Measurements from ENCODE around the gene ALG14. TPM values are rescaled to one million over a fixed set of nuclear protein-coding genes. Genes with fewer than 3 reads are reported as not detected.

The ALG14 gene
- total and polyA plus RNA-seq, 2 donors from 2014 or later: 8.6 to 11.3 TPM

DNA sequence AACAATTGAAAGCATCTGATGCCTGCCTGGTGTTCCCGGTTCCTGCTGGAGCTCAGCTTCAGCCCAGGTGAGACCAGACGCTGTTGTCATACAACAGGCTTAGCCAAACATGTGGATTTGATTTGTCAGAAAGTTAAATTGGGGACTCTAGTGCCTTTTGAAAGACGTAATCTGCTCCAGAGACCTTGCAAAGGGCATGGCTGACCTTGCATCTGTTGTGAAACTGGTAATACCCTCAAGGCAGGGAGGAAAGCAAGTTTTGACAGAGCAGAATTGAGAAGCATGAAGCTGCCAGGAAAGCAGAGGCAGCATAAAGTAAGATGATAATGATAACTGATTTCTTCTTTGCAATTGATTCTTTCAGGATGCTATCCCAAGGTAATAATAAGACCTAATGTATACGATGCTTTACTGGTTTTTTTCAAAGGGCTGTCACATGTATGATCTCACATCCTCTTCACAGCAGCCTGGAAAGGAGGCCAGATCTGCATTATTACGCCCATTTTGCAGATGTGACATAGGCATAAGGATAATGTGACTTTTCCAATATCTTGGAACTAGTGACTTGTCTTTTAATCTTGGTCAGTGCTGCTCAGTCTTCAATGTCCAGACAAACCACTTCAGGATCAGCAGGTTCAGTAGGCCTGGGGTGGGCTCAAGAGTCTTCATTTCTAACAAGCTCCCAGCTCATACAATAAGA lies 121.1 kb downstream of the ALG14 start:
- no peak for DNase-seq
- no peak for TF ChIP-seq CTCF (IDR thresholded peaks at IDR 0.05; ENCODE audit: borderline replicate concordance, extremely low read depth, insufficient read depth)

DNA sequence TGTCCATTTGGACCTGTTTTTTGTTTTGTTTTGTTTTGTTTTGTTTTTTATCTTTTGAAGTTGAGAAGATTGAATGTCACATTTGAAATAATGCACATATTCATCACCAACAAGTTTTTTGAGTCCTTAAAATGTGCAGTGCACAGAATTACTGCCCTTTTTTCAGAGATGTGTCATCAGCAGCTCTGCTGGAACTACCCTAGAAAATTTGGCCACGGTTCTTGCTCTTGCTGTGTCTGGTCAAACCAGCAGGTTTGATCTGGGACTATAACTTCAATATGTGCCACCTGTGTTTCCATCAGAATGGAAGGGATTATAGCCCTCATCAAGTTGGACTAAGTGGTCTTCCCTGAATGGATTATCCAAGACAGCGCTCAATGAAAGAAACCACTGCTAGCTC lies 121.7 kb downstream of the ALG14 start:
- FAIRE-seq (no peak), DNase-seq (no peak)
- no peak for TF ChIP-seq CTCF (IDR thresholded peaks at IDR 0.05; ENCODE audit: borderline replicate concordance, extremely low read depth, insufficient read depth)
- no peaks in the 10 kb centered on the region for H3K9me3 ChIP-seq (ENCODE audit: control insufficient read depth in 2 of 3, insufficient read depth in 1 of 3, low read length in 3 of 3)
- no peak overlapping the region for H3K4me3 ChIP-seq (ENCODE audit: low read length in 3 of 3)
- no peak overlapping the region for H3K27ac ChIP-seq (ENCODE audit: low read depth in 2 of 2, low read length in 2 of 2)
- H3K9ac ChIP-seq (ENCODE audit: low read length in 3 of 3): no peak overlapping the region
- no peaks in the 10 kb centered on the region for H3K27me3 ChIP-seq (ENCODE audit: control insufficient read depth, insufficient read depth, low read length)
- H3K36me3 ChIP-seq (ENCODE audit: control insufficient read depth in 2 of 3, insufficient read depth in 3 of 3, low read length in 3 of 3): no peaks in the 10 kb centered on the region
- intact Hi-C loops (cut with DNase I): no loop called here
- peaks cover 0 to 22% (median 15%) of the 10 kb centered on the region in 3 donors for H3K4me1 ChIP-seq (ENCODE audit: control insufficient read depth in 2 of 3, insufficient read depth in 2 of 3, low read depth in 1 of 3, low read length in 3 of 3)

More for the DNA sequence above, 121.1 kb downstream of the ALG14 start:
- no peaks in the 10 kb centered on the region for H3K36me3 ChIP-seq (ENCODE audit: control insufficient read depth in 2 of 3, insufficient read depth in 3 of 3, low read length in 3 of 3)
- H3K27ac ChIP-seq (ENCODE audit: low read depth in 2 of 2, low read length in 2 of 2): no peak overlapping the region
- intact Hi-C loops (cut with DNase I): no loop called here
- no peak overlapping the region for H3K4me3 ChIP-seq (ENCODE audit: low read length in 3 of 3)
- FAIRE-seq: no peak
- H3K27me3 ChIP-seq (ENCODE audit: control insufficient read depth, insufficient read depth, low read length): no peaks in the 10 kb centered on the region
- H3K9me3 ChIP-seq (ENCODE audit: control insufficient read depth in 2 of 3, insufficient read depth in 1 of 3, low read length in 3 of 3): no peaks in the 10 kb centered on the region
- H3K4me1 ChIP-seq (ENCODE audit: control insufficient read depth in 2 of 3, insufficient read depth in 2 of 3, low read depth in 1 of 3, low read length in 3 of 3): peaks cover 0 to 22% (median 17%) of the 10 kb centered on the region in 3 donors
- H3K9ac ChIP-seq (ENCODE audit: low read length in 3 of 3): no peak overlapping the region

DNA sequence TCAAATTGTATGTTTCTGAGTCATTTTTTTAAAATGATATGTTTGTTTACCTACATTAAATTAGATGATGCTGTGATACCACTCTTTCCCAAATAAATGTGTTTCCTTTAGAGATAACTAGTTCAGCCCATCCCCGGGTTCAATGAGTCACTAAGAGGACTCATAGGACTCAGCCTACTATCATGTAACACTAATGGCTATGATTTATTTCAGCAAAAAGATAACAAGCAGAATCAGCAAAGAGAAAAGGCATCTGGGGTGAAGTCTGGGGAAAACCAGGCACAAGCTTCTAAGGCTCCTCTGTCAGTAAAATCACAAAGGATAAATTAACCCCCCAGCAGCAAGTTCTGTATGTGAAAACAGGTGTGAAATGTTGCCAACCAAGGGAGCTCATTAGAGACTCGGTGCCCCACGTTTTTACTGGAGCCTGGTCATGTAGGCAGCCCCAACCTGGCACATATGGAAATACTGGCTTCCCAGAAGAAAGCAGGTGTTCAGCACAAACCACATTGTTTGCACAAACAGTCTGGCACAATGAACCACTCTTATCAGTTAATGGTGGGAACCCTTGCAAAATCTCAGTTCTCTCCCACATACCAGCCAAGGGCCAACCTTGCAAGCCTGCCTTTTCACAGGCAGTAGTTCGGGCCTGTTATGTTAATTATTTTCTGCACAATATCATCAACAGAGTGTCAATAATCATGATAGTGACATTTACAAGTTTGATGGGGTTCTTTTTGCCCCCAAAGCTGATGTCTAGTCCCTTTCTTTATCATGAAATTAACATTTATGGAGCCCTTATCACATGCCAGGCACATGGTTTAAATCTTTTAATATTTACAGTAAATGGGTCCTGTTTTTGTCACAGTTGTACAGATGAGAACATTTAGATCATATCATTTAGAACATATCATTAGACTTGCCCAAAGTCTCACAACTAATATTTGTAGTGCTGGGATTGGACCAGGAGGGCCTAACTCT lies 122.8 kb downstream of the ALG14 start:
- FAIRE-seq (no peak), DNase-seq (no peak)
- Histone ChIP-seq H3K9me3 (ENCODE audit: control insufficient read depth in 2 of 3, insufficient read depth in 1 of 3, low read length in 3 of 3) (no peaks in the 10 kb centered on the region), H3K27ac (ENCODE audit: low read depth in 2 of 2, low read length in 2 of 2) (no peak overlapping the region), H3K4me1 (ENCODE audit: control insufficient read depth in 2 of 3, insufficient read depth in 2 of 3, low read depth in 1 of 3, low read length in 3 of 3) (peaks cover 0 to 19% (median 14%) of the 10 kb centered on the region in 3 donors), H3K36me3 (ENCODE audit: control insufficient read depth in 2 of 3, insufficient read depth in 3 of 3, low read length in 3 of 3) (no peaks in the 10 kb centered on the region), H3K4me3 (ENCODE audit: low read length in 3 of 3) (no peak overlapping the region), H3K27me3 (ENCODE audit: control insufficient read depth, insufficient read depth, low read length) (no peaks in the 10 kb centered on the region), H3K9ac (ENCODE audit: low read length in 3 of 3) (no peak overlapping the region)
- no peak for TF ChIP-seq CTCF (IDR thresholded peaks at IDR 0.05; ENCODE audit: borderline replicate concordance, extremely low read depth, insufficient read depth)
- intact Hi-C loops (cut with DNase I): no loop called here

Data from kidney (tissue), 14 donors.